Activated T-cell treated with anti-CD3 and anti-CD28 coated beads, Interleukin-2, amount 50 U/mL, for 24 hours (primary cell): ENCODE measurements around the gene KRT36.

ENCODE experiments used
- DNase-seq: peaks from one replicate; pipeline ENCODE4 v3.0.0-alpha.2; 2020
- H3K27ac Mint-ChIP-seq: 2 replicates; pipeline ENCODE4 v1.8.0; 2020; ENCODE audit warnings: mild to moderate bottlenecking, mixed read lengths
- H3K27me3 Mint-ChIP-seq: 2 replicates; pipeline ENCODE4 v1.8.0; 2020; ENCODE audit warnings: mixed read lengths
- H3K36me3 Mint-ChIP-seq: 2 replicates; pipeline ENCODE4 v1.8.0; 2020; ENCODE audit warnings: low read depth, mixed read lengths
- H3K4me1 Mint-ChIP-seq: 2 replicates; pipeline ENCODE4 v1.8.0; 2020; ENCODE audit warnings: low read depth, mixed read lengths
- H3K4me3 Mint-ChIP-seq: 2 replicates; pipeline ENCODE4 v1.8.0; 2020; ENCODE audit warnings: mild to moderate bottlenecking, moderate library complexity, mixed read lengths
- H3K9me3 Mint-ChIP-seq: 2 replicates; pipeline ENCODE4 v1.8.0; 2020; ENCODE audit warnings: mixed read lengths

The KRT36 gene

GRCh38 chr17:41456204-41456603 lies 33.5 kb downstream of the KRT36 start:
- Mint-ChIP-seq H3K27ac (no peak overlapping the region), H3K4me3 (no peak overlapping the region), H3K4me1 (no peaks in the 10 kb centered on the region), H3K9me3 (no peaks in the 10 kb centered on the region), H3K27me3 (peaks cover 1% of the 10 kb centered on the region), H3K36me3 (no peaks in the 10 kb centered on the region)
- DNase-seq: no peak

- no peak overlapping the region for H3K27ac Mint-ChIP-seq
- no peaks in the 10 kb centered on the region for H3K9me3 Mint-ChIP-seq
- H3K4me1 Mint-ChIP-seq: no peaks in the 10 kb centered on the region
- no peaks in the 10 kb centered on the region for H3K36me3 Mint-ChIP-seq
- no peak for DNase-seq
- no peak overlapping the region for H3K4me3 Mint-ChIP-seq
- peaks cover 3% of the 10 kb centered on the region for H3K27me3 Mint-ChIP-seq
Observed at GRCh38 chr17:41455236-41455635, 34.5 kb downstream of the KRT36 start.

- H3K36me3 Mint-ChIP-seq: no peaks in the 10 kb centered on the region
- H3K4me3 Mint-ChIP-seq: no peak overlapping the region
- no peak overlapping the region for H3K27ac Mint-ChIP-seq
- no peaks in the 10 kb centered on the region for H3K9me3 Mint-ChIP-seq
- no peak for DNase-seq
- no peaks in the 10 kb centered on the region for H3K4me1 Mint-ChIP-seq
- peaks cover 5% of the 10 kb centered on the region for H3K27me3 Mint-ChIP-seq
Observed at GRCh38 chr17:41453066-41453465, 36.6 kb downstream of the KRT36 start.

- Mint-ChIP-seq H3K27ac (no peak overlapping the region), H3K4me1 (no peaks in the 10 kb centered on the region), H3K9me3 (no peaks in the 10 kb centered on the region), H3K4me3 (no peak overlapping the region), H3K27me3 (peaks cover 5% of the 10 kb centered on the region), H3K36me3 (no peaks in the 10 kb centered on the region)
- DNase-seq: no peak
Observed at GRCh38 chr17:41452281-41452680, 37.4 kb downstream of the KRT36 start.

GRCh38 chr17:41451154-41451728 lies 38.5 kb downstream of the KRT36 start:
- Mint-ChIP-seq H3K27me3 (peaks cover 7% of the 10 kb centered on the region), H3K27ac (no peak overlapping the region)

GRCh38 chr17:41449008-41449407 lies 40.7 kb downstream of the KRT36 start:
- Mint-ChIP-seq H3K36me3 (no peaks in the 10 kb centered on the region), H3K4me3 (no peak overlapping the region), H3K27ac (no peak overlapping the region), H3K9me3 (no peaks in the 10 kb centered on the region), H3K4me1 (no peaks in the 10 kb centered on the region), H3K27me3 (peaks cover 10% of the 10 kb centered on the region)
- DNase-seq: no peak

More at GRCh38 chr17:41451154-41451728, 38.5 kb downstream of the KRT36 start:
- H3K4me1 Mint-ChIP-seq: no peaks in the 10 kb centered on the region
- no peaks in the 10 kb centered on the region for H3K36me3 Mint-ChIP-seq
- no peaks in the 10 kb centered on the region for H3K9me3 Mint-ChIP-seq
- no peak overlapping the region for H3K4me3 Mint-ChIP-seq
- DNase-seq: no peak

GRCh38 chr17:41448506-41448905 lies 41.2 kb downstream of the KRT36 start:
- Mint-ChIP-seq H3K36me3 (no peaks in the 10 kb centered on the region), H3K9me3 (no peaks in the 10 kb centered on the region), H3K27me3 (peaks cover 10% of the 10 kb centered on the region), H3K4me3 (no peak overlapping the region), H3K4me1 (no peaks in the 10 kb centered on the region), H3K27ac (no peak overlapping the region)
- DNase-seq: no peak

GRCh38 chr17:41446806-41447205 lies 42.9 kb downstream of the KRT36 start:
- Mint-ChIP-seq H3K4me3 (no peak overlapping the region), H3K4me1 (no peaks in the 10 kb centered on the region), H3K27ac (no peak overlapping the region), H3K9me3 (no peaks in the 10 kb centered on the region), H3K36me3 (no peaks in the 10 kb centered on the region), H3K27me3 (peaks cover 10% of the 10 kb centered on the region)
- no peak for DNase-seq

- H3K9me3 Mint-ChIP-seq: no peaks in the 10 kb centered on the region
- peaks cover 10% of the 10 kb centered on the region for H3K27me3 Mint-ChIP-seq
- no peak overlapping the region for H3K27ac Mint-ChIP-seq
- DNase-seq: no peak
- no peaks in the 10 kb centered on the region for H3K36me3 Mint-ChIP-seq
- no peak overlapping the region for H3K4me3 Mint-ChIP-seq
- no peaks in the 10 kb centered on the region for H3K4me1 Mint-ChIP-seq
Observed at GRCh38 chr17:41444640-41445039, 45.1 kb downstream of the KRT36 start.

- no peak for DNase-seq
- H3K4me3 Mint-ChIP-seq: no peak overlapping the region
- H3K36me3 Mint-ChIP-seq: no peaks in the 10 kb centered on the region
- H3K27ac Mint-ChIP-seq: no peak overlapping the region
- H3K4me1 Mint-ChIP-seq: no peaks in the 10 kb centered on the region
- no peaks in the 10 kb centered on the region for H3K9me3 Mint-ChIP-seq
- peaks cover 10% of the 10 kb centered on the region for H3K27me3 Mint-ChIP-seq
Observed at GRCh38 chr17:41444186-41444585, 45.5 kb downstream of the KRT36 start.

- Mint-ChIP-seq H3K27me3 (peaks cover 8% of the 10 kb centered on the region), H3K36me3 (no peaks in the 10 kb centered on the region)
Observed at GRCh38 chr17:41442739-41443138, 47.0 kb downstream of the KRT36 start.

GRCh38 chr17:41440531-41441033 lies 49.1 kb downstream of the KRT36 start, which contains the start of gene KRT38:
Gene KRT38 (minus strand): TSS chr17:41440983. CDS start chr17:41440921, 62 bp downstream.
- H3K9me3 Mint-ChIP-seq: no peaks in the 10 kb centered on the region
- no peaks in the 10 kb centered on the region for H3K4me1 Mint-ChIP-seq
- DNase-seq: no peak
- H3K4me3 Mint-ChIP-seq: no peak within 1 kb of the TSS
- no peaks in the 10 kb centered on the region for H3K36me3 Mint-ChIP-seq
- peaks cover 3% of the 10 kb centered on the region for H3K27me3 Mint-ChIP-seq
- no peak within 1 kb of the TSS for H3K27ac Mint-ChIP-seq

More at GRCh38 chr17:41442739-41443138, 47.0 kb downstream of the KRT36 start:
- Mint-ChIP-seq H3K9me3 (no peaks in the 10 kb centered on the region), H3K4me3 (no peak overlapping the region), H3K4me1 (no peaks in the 10 kb centered on the region), H3K27ac (no peak overlapping the region)
- no peak for DNase-seq

- Mint-ChIP-seq H3K27ac (no peak overlapping the region), H3K9me3 (no peaks in the 10 kb centered on the region), H3K36me3 (no peaks in the 10 kb centered on the region), H3K4me1 (no peaks in the 10 kb centered on the region), H3K27me3 (peaks cover 3% of the 10 kb centered on the region), H3K4me3 (no peak overlapping the region)
- DNase-seq: no peak
Observed at GRCh38 chr17:41439375-41439774, 50.3 kb downstream of the KRT36 start.

GRCh38 chr17:41437769-41438168 lies 51.9 kb downstream of the KRT36 start:
- H3K27me3 Mint-ChIP-seq: peaks cover 3% of the 10 kb centered on the region
- H3K9me3 Mint-ChIP-seq: no peaks in the 10 kb centered on the region
- no peak overlapping the region for H3K27ac Mint-ChIP-seq
- H3K36me3 Mint-ChIP-seq: no peaks in the 10 kb centered on the region
- DNase-seq: no peak
- H3K4me3 Mint-ChIP-seq: no peak overlapping the region
- H3K4me1 Mint-ChIP-seq: no peaks in the 10 kb centered on the region

GRCh38 chr17:41437254-41437653 lies 52.5 kb downstream of the KRT36 start:
- Mint-ChIP-seq H3K4me1 (no peaks in the 10 kb centered on the region), H3K36me3 (no peaks in the 10 kb centered on the region), H3K4me3 (no peak overlapping the region), H3K9me3 (no peaks in the 10 kb centered on the region), H3K27me3 (peaks cover 3% of the 10 kb centered on the region), H3K27ac (no peak overlapping the region)
- no peak for DNase-seq
